Measurements from ENCODE around the gene PFN3.
A peak's percentile ranks its signal among the peaks of the same experiment; 100 is the strongest.

The PFN3 gene

GRCh38 chr5:177396807-177397206 lies 3.7 kb downstream of the PFN3 start:
- DNase-seq (ENCODE audit: extremely low read depth in 1 of 2, low read depth in 1 of 2) = no peak

DNA sequence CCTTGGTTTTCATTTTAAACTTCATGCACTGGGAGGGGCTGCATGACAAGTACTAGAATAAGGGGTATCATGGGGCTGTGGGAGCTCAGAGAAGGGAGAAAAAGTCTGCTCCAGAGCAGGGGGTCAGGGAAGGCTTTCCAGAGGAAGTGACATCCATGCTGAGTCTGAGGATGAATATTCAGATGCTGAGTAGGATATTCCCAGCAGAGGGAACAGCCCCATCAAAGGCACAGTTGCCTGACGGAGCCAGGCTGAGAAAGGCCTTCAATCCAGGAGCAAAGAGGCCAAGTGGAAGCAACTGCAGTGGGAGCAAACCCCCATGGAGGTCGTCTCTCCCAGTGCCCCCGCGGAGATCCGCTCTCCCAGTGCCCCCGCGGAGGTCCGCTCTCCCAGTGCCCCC lies 4.4 kb downstream of the PFN3 start:
- no peak for DNase-seq (ENCODE audit: extremely low read depth in 1 of 2, low read depth in 1 of 2)

- no peak for DNase-seq (ENCODE audit: extremely low read depth in 1 of 2, low read depth in 1 of 2)
Measured at GRCh38 chr5:177393990-177394389, 6.5 kb downstream of the PFN3 start.

DNA sequence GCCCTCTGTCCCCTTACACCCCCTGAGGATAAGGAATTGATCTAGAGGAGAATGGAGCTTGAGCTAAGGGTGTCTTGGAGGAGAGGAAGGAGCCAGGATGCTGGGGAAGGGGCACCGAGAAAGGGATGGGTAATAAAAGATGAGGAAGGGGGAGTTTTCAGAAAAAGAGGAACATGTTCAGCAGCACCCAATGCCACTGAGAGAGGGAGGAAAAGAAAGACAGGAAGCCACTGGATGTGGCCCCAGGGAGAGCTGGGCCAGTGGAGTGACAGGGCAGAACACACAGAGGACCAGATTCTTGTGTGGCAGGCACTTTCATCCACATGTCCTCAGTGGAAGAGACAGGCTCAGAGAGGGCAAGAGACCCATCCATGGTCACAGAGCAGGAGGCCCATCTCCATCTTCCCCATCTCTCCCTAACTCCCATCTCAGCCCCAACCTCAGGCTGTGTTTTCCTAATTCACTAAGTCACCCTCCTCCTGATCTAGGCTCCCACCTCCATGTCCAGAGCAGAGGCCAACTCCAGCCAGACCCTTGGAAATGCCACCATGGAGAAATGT lies 7.2 kb downstream of the PFN3 start:
- DNase-seq (ENCODE audit: extremely low read depth in 1 of 2, low read depth in 1 of 2) = no peak

GRCh38 chr5:177392765-177393164 lies 7.7 kb downstream of the PFN3 start:
- no peak for DNase-seq (ENCODE audit: extremely low read depth in 1 of 2, low read depth in 1 of 2)

DNA sequence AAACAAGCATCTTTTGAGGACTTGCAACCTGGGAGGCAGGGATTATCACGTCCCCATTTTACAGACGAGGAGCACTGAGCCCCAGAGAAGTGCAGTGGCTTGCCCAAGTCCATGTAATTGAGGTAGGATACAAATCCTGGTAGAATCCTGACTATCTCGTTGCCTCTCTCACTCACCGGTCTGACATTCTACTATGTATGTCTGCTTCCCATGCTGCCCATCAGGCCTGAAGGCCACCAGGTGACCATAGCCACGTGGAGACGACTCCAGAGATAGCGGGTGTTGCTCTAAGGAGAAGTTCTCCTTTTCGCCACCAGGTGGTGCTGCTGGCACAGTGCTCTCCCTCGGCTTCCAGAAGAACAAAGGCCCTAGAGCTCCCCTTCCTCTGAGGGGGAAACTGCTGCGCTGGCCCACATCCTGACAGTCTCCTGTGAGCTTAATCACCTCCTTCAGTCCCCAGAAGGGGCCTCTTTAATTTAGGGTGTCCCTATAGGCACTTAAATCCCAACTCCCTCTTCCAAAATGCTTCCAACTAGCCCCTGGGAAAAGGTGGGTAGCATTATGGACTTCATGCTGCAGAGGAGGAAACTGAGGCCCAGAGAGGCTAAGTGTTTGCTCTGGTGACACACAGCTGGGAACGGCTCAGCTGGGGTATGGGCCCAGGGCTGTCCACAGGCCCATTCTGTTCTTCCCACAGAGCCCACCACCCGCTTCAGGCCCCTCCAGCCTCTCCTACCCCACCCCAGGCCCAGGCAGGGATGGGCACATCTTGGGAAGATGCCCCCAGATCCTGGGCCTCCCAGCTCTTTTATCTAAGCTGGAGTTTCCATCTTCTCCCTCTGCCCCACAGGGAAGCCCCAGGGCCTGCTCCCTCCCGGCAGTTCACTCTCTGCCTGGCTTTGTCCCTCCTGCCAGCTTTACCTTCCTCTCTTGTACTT lies 9.8 kb downstream of the PFN3 start:
- peak; percentile 59 to 74 for DNase-seq (ENCODE audit: extremely low read depth in 1 of 2, low read depth in 1 of 2)

- DNase-seq (ENCODE audit: extremely low read depth in 1 of 2, low read depth in 1 of 2) = peak in 1 of 2 donors; percentile 53
Measured at GRCh38 chr5:177389241-177390169, 11.0 kb downstream of the PFN3 start.

DNA sequence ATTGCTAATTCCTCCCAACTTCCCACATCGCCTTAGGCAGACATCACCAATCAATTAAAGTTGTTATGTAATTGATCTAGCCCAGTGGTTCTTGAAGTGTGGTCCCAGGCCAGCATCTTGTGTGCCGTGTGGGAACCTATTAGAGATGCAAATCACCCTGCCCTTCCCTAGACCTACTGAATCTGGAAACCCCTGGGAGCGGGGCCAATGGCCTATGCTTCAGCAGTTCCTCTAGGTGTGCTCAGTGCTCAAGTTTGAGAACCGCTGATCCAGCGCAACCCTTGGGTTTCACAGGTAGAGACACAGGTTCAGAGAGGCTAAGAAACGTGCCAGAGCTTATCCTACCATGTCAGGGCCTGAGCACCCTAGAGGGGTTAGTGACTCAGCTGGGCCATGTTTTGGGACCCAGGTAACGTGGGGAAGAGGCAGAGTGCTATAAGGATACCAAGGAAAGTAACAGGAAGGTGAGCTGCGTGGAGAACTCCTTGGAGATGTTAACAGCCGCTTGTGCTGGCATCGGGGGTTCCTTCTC lies 11.9 kb downstream of the PFN3 start:
- DNase-seq (ENCODE audit: extremely low read depth in 1 of 2, low read depth in 1 of 2) = no peak

DNA sequence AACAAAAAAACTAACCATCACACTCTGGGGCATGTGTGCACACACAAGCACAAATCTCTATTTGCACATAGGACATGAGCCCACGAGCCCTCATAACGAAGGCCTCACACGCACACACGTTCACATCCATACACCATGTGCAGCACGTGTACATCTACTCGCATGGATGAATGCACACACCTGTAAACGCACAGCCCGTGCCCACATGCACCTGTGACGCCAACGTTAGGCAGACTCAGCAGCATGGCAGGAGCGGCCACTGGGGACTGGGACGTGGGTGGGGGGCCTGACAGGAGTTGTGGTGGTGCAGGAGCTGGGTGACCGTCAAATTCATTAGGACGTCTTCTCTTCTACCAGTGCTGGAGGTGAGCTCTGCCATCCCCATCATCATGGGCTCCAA lies 13.1 kb downstream of the PFN3 start:
- no peak for DNase-seq (ENCODE audit: extremely low read depth in 1 of 2, low read depth in 1 of 2)

GRCh38 chr5:177386542-177386941 lies 13.9 kb downstream of the PFN3 start:
- no peak for DNase-seq (ENCODE audit: extremely low read depth in 1 of 2, low read depth in 1 of 2)

DNA sequence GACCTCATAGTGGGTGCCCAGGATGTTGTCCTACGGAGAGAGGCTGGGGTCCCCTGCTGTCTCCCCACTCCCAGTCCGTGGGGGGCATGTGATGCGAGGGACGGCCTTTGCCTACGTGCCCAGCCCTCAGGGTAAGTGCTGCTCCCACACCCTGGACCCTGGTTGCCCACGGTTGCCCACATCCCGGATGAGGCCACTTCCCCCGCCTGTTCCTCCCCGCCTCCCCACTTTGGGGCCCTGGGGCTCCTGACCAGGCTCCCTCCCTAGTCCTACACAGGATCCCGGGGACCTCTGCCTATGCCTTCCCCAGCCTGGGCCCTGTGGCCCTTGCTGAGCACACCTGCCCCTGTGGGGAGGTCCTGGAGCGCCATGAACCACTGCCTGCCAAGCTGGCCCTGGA lies 14.7 kb downstream of the PFN3 start:
- no peak for DNase-seq (ENCODE audit: extremely low read depth in 1 of 2, low read depth in 1 of 2)

DNA sequence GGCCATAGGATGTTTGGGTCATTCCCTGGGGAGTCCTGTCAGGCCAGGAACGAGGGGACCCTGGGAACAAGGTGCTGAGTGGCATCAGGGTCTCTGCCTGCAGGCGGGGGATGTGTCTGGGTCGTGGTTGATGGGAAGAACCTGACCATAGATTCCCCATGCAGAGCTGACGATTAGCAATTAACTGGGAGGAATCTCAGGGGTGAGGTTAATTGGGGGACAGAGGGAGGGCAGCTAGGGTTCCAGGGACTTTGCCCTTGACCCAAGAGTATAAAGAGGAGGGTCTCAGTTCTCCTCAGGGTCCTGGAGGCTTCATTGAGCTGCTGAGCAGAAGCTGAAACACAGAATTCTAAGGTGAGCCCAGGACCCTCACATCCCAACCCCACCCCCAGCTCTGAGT lies 16.3 kb downstream of the PFN3 start, which contains the start of gene SLC34A1:
TSS of gene SLC34A1 (plus strand) at position 301 of the 400 bp plus-strand sequence. CDS start 1,308 bp downstream, outside the sequence.
- DNase-seq (ENCODE audit: extremely low read depth in 1 of 2, low read depth in 1 of 2) = no peak

DNA sequence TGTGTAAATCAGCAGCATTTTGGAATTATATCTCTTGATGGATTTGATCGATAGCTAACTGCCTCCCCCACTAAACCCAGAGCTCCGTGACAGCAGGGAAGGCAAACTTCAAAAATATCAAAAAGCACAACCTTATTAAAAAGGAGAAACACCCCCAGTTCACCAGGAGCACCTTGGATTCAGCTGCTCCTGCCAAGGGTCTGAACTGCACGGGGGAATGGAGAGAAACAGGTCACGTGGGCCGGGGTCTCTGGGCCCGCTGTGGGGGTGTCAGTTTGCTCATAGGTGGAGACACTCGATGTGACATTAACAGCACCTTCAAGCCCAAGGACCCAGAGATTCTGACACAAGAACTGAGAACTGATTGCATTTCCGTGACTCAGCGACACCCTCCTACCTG lies 17.3 kb downstream of the PFN3 start:
- DNase-seq (ENCODE audit: extremely low read depth in 1 of 2, low read depth in 1 of 2) = no peak

DNA sequence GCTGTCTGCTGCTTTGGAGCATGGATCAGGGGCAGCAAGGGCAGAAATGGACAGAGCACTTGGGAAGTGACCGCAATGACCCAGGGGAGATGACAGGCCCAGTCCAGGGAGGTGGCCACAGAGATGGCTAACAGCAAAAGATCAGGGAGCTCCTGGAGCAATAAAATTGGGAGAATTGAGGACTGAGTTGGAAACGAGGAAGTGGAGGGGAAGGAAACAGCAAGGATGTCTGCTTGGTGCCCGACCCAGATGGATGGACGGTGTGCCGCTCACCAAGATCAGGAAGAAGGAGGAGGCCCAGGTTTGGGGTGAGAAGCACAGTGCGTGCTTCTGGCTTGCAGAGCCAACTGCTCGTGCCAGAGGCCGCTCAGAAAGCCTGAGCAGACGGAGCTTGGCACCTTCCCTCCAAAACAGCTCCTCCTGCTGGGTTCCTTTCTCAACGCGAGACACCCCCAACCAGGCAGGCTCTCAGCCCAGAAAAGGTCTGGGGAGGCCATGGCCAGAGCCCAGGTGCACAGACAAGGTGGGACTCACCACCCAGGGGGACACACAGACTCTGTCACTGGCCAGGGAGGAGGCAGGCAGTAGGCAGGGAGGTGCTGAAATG lies 17.9 kb downstream of the PFN3 start:
- DNase-seq (ENCODE audit: extremely low read depth in 1 of 2, low read depth in 1 of 2) = no peak

GRCh38 chr5:177380805-177381126 lies 19.7 kb downstream of the PFN3 start:
- DNase-seq (ENCODE audit: extremely low read depth in 1 of 2, low read depth in 1 of 2) = no peak

DNA sequence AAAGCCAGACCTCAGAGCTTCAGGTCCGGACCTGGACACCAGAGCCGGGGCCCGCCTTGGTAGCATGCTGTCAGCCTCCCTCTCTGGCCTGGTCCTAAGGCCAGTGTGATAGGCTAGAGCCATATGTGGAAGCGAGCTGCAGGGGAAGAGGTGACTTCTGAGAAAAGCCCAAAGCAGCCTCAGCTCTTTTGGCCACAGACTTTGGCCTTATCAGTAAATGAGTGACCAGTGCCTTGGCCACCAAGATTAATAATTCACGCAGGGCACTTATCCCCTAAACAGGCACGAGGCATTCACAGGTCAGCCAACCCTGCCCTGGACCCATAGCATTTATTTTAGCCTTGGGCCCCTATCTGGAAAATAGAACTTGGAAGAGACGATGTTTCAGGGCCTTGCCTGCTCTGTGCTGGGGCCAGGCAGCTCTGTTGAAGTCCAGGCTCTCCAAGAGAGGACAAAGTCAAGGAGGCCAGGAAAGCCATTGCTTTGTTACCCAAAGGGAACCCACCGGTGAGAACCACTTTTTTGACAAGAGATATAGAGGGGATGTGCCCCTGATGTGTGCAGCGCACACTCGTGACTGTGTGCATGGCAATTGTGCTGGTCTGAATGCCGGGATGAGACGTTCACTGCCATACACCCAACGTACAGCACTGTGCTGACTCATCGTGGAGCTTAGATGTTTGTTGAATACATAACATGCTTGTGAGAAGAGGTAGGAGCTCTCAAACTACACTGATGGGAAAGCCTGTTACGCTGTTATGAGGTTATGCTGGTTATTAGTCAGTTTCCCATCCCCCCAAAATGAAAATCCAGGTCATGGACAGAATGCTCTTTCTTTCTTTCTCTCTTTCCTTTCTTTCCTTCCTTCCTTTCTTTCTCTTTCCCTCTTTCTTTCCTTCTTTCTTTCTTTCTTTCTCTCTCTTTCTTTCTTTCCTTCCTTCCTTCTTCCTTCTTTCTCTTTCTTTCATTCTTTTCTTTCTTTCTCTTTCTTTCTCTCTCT lies 21.3 kb downstream of the PFN3 start:
- DNase-seq (ENCODE audit: extremely low read depth in 1 of 2, low read depth in 1 of 2) = no peak

- DNase-seq (ENCODE audit: extremely low read depth in 1 of 2, low read depth in 1 of 2) = no peak
Measured at GRCh38 chr5:177377851-177378776, 22.3 kb downstream of the PFN3 start.

DNA sequence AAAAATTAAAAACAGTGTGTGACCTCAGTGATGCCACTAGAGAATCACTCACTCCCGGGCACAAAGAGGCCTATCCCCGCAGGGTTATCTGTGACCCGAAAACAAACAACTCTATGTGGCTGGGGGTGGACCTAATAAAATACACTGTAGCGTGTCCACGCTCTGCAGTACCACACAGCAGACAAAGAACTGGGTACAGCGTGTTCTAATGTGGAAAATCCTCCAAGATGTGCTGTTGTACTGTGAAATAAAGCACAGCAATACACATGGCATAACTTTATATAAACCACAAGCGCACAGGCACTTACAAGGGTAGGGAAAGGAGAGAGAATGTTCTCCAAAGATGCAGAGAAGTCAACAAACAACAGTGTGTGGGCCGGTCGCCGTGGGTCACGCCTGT lies 24.4 kb downstream of the PFN3 start:
- no peak for DNase-seq (ENCODE audit: extremely low read depth in 1 of 2, low read depth in 1 of 2)
